A549 (cell line): ENCODE data around the gene SNX19. TPM values are rescaled to one million over a fixed set of nuclear protein-coding genes. Genes with fewer than 3 reads are reported as not detected.

Experiments
- ATAC-seq, 2 experiments: fragments of 200-7000 bp in 1 of 2; fragments of >200 bp in 1 of 2; cut with Nextera tagmentation in 1 of 2; cut with Tn5 transposase in 1 of 2; 3 replicates each; pipeline versions ENCODE4 v1.8.0 to v1.9.1; 2018 to 2020; ENCODE audit warnings: mild to moderate bottlenecking in 1 of 2, moderate library complexity in 1 of 2
- CTCF ChIA-PET: fragments of 300-600 bp; sonication (Branson Sonifier 250); formaldehyde crosslinking; extraction: SDS; loops from one replicate; lab custom pipeline; 2021; ENCODE audit warnings: antibody characterized with exemption, inconsistent platforms; lab: Yijun Ruan, JAX
- POLR2A ChIA-PET: fragments of 350-600 bp; formaldehyde crosslinking; extraction: SDS; loops from one replicate; lab custom pipeline; 2021; ENCODE audit warnings: antibody characterized with exemption, inconsistent platforms; lab: Yijun Ruan, JAX
- DNase-seq, 2 experiments: peaks; one replicate each; pipeline versions ENCODE4 v3.0.0 to v3.0.0-alpha.2; 2011 to 2016; ENCODE audit warnings: low read depth in 1 of 2, low spot score in 1 of 2
- FAIRE-seq: peaks from 2 replicates; lab custom pipeline; 2011; peaks lifted over from hg19 to GRCh38; lab: Jason Lieb, UNC
- H3K27ac ChIP-seq, 2 experiments: fragments of >200 bp; sonication (Bioruptor Twin); formaldehyde crosslinking; 3 replicates each; pipeline ENCODE4 v1.5.1; 2016 to 2017
- H3K4me1 ChIP-seq: fragments of >200 bp; sonication (Bioruptor Twin); formaldehyde crosslinking; 3 replicates; pipeline ENCODE4 v1.6.1; 2016
- H3K4me2 ChIP-seq: fragments of >200 bp; sonication (Bioruptor Twin); formaldehyde crosslinking; 3 replicates; pipeline ENCODE4 v1.6.1; 2016
- H3K4me3 ChIP-seq: fragments of >200 bp; sonication (Bioruptor Twin); formaldehyde crosslinking; 3 replicates; pipeline ENCODE4 v1.5.1; 2016
- H3K9me3 ChIP-seq: fragments of >200 bp; sonication (Bioruptor Twin); formaldehyde crosslinking; 3 replicates; pipeline ENCODE4 v1.6.1; 2016
- CBX8 ChIP-seq: fragments of 200-600 bp; sonication (generic); IDR thresholded peaks from 2 replicates; pipeline ENCODE4 v1.6.1; 2016
- CHD2 ChIP-seq: fragments of 150-350 bp; IDR thresholded peaks from 2 replicates; pipeline ENCODE4 v1.6.1; 2014; ENCODE audit warnings: low read length; ENCODE audit not compliant: partially characterized antibody
- EHF ChIP-seq: fragments of 250-450 bp; sonication (Bioruptor Pico); IDR thresholded peaks from 2 replicates; pipeline ENCODE4 v1.5.0; 2020; ENCODE audit warnings: mild to moderate bottlenecking
- ESRRA ChIP-seq: fragments of 150-350 bp; IDR thresholded peaks from 2 replicates; pipeline ENCODE4 v1.6.1; 2014; ENCODE audit warnings: mild to moderate bottlenecking, low read length, borderline replicate concordance
- GATA3 ChIP-seq: IDR thresholded peaks from 2 replicates; pipeline ENCODE4 v1.6.1; 2012; ENCODE audit warnings: borderline replicate concordance
- JUN ChIP-seq, 2 experiments: fragments of >200 bp; sonication (Bioruptor Twin); formaldehyde crosslinking; IDR thresholded peaks; 2 replicates in 1 of 2; 3 replicates in 1 of 2; pipeline ENCODE4 v1.6.1; 2016 to 2017
- JUNB ChIP-seq: fragments of >200 bp; sonication (Bioruptor Twin); formaldehyde crosslinking; IDR thresholded peaks from 2 replicates; pipeline ENCODE4 v1.6.1; 2016
- KDM5A ChIP-seq: fragments of 200-600 bp; sonication (generic); IDR thresholded peaks from 2 replicates; pipeline ENCODE4 v1.6.1; 2016; ENCODE audit warnings: antibody characterized with exemption, mild to moderate bottlenecking
- NFE2L2 ChIP-seq: fragments of 150-350 bp; conservative IDR thresholded peaks from 2 replicates; pipeline ENCODE4 v1.6.1; 2014; ENCODE audit warnings: low read length
- NPAS2 ChIP-seq: fragments of 250-450 bp; sonication (Bioruptor Pico); IDR thresholded peaks from 2 replicates; pipeline ENCODE4 v1.8.0; 2022; ENCODE audit warnings: mild to moderate bottlenecking, moderate library complexity, borderline replicate concordance
- NR3C1 ChIP-seq: fragments of >200 bp; sonication (Bioruptor Twin); formaldehyde crosslinking; IDR thresholded peaks from 3 replicates; pipeline ENCODE4 v1.6.1; 2017
- POLR2A ChIP-seq: IDR thresholded peaks from 2 replicates; pipeline ENCODE4 v1.6.1; 2012; ENCODE audit warnings: mild to moderate bottlenecking, low read length
- POLR2AphosphoS2 ChIP-seq: conservative IDR thresholded peaks from 2 replicates; pipeline ENCODE4 v1.6.1; 2012; ENCODE audit warnings: low read length, improper control_type of control experiment, inconsistent platforms
- RARB ChIP-seq: fragments of 250-450 bp; sonication (Bioruptor Pico); IDR thresholded peaks from 2 replicates; pipeline ENCODE4 v1.8.0; 2021; ENCODE audit warnings: mild to moderate bottlenecking, moderate library complexity
- RCOR1 ChIP-seq: fragments of 150-350 bp; IDR thresholded peaks from 2 replicates; pipeline ENCODE4 v1.6.1; 2014; ENCODE audit warnings: antibody characterized with exemption, low read length, low read depth
- RFX5 ChIP-seq: fragments of 450-650 bp; IDR thresholded peaks from 2 replicates; pipeline ENCODE4 v1.7.1; 2014; ENCODE audit warnings: antibody characterized with exemption, mild to moderate bottlenecking, moderate library complexity
- SMC3 ChIP-seq: fragments of >200 bp; sonication (Bioruptor Twin); formaldehyde crosslinking; IDR thresholded peaks from 3 replicates; pipeline ENCODE4 v1.6.1; 2018; ENCODE audit warnings: inconsistent platforms
- SREBF2 ChIP-seq: fragments of 450-650 bp; IDR thresholded peaks from 2 replicates; pipeline ENCODE4 v1.6.1; 2014; ENCODE audit warnings: mild to moderate bottlenecking, moderate library complexity
- ZC3H11A ChIP-seq: fragments of 450-650 bp; IDR thresholded peaks from 2 replicates; pipeline ENCODE4 v1.6.1; 2014; ENCODE audit warnings: antibody characterized with exemption, mild to moderate bottlenecking
- ZFP36 ChIP-seq: fragments of 450-650 bp; IDR thresholded peaks from 2 replicates; pipeline ENCODE4 v1.6.1; 2014; ENCODE audit warnings: borderline replicate concordance; ENCODE audit not compliant: partially characterized antibody
- ZNF302 ChIP-seq: fragments of 250-450 bp; sonication (Bioruptor Pico); IDR thresholded peaks from 2 replicates; pipeline ENCODE4 v1.9.0; 2021; ENCODE audit warnings: inconsistent platforms, mild to moderate bottlenecking, moderate library complexity
- WGBS: methylation state at CpG from one replicate; pipeline ENCODE4 v1.1.6; 2017; ENCODE audit errors: missing lambda C conversion rate; 5-methylcytosine and 5-hydroxymethylcytosine counted together
- polyA plus RNA-seq, 4 experiments: library from polyadenylated mRNA; depleted of rRNA in 3 of 4; stranded (reverse); fragments of >200 nt; fragmentation: RNase III in 1 of 4; extraction: RNeasy Plus Mini Kit Qiagen cat#74134 plus additional on column Dnase treatment in 1 of 4; gene quantifications; 2 replicates in 3 of 4; 3 replicates in 1 of 4; pipeline ENCODE4 v1.2.3, GENCODE V29; 2011 to 2017
- TF ChIP-seq, protein P1 (sequence below): fragments of 450-650 bp; IDR thresholded peaks from 2 replicates; pipeline ENCODE4 v1.6.1; 2014; ENCODE audit warnings: antibody characterized with exemption
- TF ChIP-seq, protein P2 (sequence below): fragments of 250-450 bp; sonication (Bioruptor Pico); IDR thresholded peaks from 2 replicates; pipeline ENCODE4 v1.5.0; 2021; ENCODE audit warnings: mild to moderate bottlenecking, moderate library complexity, borderline replicate concordance
- TF ChIP-seq, protein P3 (sequence below): fragments of >200 bp; sonication (Bioruptor Twin); formaldehyde crosslinking; IDR thresholded peaks from 3 replicates; pipeline ENCODE4 v1.5.1; 2016
- TF ChIP-seq, protein P4 (sequence below): fragments of 200-600 bp; sonication (generic); IDR thresholded peaks from 2 replicates; pipeline ENCODE4 v1.6.1; 2016; ENCODE audit warnings: antibody characterized with exemption, mild to moderate bottlenecking, moderate library complexity

SNX19 gene
- polyA plus RNA-seq, 2 of the 4 experiments (the other 2 are of a cell fraction): 13.4 to 26.7 TPM

DNA sequence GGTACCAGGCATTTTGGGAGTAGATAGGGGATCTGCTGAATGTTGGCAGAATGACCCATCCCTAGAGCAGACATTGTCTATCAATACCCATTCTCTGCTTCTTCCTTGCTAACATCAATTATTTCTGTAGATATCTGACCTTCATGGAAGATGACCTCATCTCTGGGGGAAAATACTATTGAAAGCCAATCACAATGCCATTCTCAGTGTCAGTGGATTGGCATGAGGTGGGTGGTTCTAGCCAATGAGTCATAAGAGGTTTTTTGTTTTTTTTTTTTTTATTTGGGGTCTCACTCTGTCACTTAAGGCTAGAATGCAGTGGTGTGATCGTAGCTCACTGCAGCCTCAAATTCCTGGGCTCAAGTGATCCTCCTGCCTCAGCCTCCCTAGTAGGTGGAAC is 42.5 kb downstream of the SNX19 start:
- WGBS: 92% methylated on average over 1 of the region's 1 CpG
- Histone ChIP-seq H3K9me3 (no peaks in the 10 kb centered on the region), H3K4me2 (no peak overlapping the region), H3K27ac (no peak overlapping the region), H3K4me1 (no peaks in the 10 kb centered on the region), H3K4me3 (no peak overlapping the region)
- CTCF ChIA-PET: interaction anchor here (0.7 to 29.8 kb wide), 3 partner anchors 12 to 438 kb away, joined by 3 to 732 read pairs (median 16); partner anchors contain the start of genes ADAMTS15 and ADAMTS8
- DNase-seq (no peak), ATAC-seq (no peak), FAIRE-seq (no peak)
- POLR2A ChIA-PET: no interaction called here
- TF ChIP-seq, protein P1, sequence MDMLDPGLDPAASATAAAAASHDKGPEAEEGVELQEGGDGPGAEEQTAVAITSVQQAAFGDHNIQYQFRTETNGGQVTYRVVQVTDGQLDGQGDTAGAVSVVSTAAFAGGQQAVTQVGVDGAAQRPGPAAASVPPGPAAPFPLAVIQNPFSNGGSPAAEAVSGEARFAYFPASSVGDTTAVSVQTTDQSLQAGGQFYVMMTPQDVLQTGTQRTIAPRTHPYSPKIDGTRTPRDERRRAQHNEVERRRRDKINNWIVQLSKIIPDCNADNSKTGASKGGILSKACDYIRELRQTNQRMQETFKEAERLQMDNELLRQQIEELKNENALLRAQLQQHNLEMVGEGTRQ: no peak
- TF ChIP-seq SMC3: no peak
- TF ChIP-seq, protein P2, sequence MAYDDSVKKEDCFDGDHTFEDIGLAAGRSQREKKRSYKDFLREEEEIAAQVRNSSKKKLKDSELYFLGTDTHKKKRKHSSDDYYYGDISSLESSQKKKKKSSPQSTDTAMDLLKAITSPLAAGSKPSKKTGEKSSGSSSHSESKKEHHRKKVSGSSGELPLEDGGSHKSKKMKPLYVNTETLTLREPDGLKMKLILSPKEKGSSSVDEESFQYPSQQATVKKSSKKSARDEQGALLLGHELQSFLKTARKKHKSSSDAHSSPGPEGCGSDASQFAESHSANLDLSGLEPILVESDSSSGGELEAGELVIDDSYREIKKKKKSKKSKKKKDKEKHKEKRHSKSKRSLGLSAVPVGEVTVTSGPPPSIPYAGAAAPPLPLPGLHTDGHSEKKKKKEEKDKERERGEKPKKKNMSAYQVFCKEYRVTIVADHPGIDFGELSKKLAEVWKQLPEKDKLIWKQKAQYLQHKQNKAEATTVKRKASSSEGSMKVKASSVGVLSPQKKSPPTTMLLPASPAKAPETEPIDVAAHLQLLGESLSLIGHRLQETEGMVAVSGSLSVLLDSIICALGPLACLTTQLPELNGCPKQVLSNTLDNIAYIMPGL: no peak

DNA sequence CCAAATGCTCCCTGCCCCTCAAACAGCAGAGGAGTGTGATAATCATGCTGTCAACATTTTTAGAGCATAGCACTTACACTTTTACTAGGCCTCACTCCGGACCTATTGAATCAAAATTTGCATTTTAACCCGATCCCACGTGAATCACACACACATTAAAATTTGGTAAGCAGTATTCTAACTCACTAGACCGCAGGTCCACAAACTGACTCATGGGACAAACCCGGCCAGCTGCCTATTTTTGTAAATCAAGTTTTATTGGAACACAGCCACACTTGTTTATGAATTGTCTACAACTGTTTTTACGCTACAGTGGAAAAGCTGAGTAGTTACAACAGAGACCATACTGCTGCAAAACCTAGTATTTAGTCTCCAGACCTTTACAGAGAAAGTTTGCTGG is 43.3 kb downstream of the SNX19 start:
- WGBS: 90% methylated on average over 6 of the region's 6 CpGs
- no peak for ATAC-seq
- FAIRE-seq: no peak
- POLR2A ChIA-PET: no interaction called here
- DNase-seq: no peak
- Histone ChIP-seq H3K4me3 (no peak overlapping the region), H3K4me1 (no peaks in the 10 kb centered on the region), H3K9me3 (no peaks in the 10 kb centered on the region), H3K4me2 (no peak overlapping the region), H3K27ac (no peak overlapping the region)
- TF ChIP-seq GATA3: no peak
- TF ChIP-seq, protein P3, sequence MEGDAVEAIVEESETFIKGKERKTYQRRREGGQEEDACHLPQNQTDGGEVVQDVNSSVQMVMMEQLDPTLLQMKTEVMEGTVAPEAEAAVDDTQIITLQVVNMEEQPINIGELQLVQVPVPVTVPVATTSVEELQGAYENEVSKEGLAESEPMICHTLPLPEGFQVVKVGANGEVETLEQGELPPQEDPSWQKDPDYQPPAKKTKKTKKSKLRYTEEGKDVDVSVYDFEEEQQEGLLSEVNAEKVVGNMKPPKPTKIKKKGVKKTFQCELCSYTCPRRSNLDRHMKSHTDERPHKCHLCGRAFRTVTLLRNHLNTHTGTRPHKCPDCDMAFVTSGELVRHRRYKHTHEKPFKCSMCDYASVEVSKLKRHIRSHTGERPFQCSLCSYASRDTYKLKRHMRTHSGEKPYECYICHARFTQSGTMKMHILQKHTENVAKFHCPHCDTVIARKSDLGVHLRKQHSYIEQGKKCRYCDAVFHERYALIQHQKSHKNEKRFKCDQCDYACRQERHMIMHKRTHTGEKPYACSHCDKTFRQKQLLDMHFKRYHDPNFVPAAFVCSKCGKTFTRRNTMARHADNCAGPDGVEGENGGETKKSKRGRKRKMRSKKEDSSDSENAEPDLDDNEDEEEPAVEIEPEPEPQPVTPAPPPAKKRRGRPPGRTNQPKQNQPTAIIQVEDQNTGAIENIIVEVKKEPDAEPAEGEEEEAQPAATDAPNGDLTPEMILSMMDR: no peak
- TF ChIP-seq ZNF302 (CRISPR knock-in tag): no peak
- TF ChIP-seq CHD2: no peak
- no peak for TF ChIP-seq EHF (CRISPR knock-in tag)
- TF ChIP-seq NR3C1: no peak
- no peak for TF ChIP-seq CBX8
- TF ChIP-seq JUN (IDR thresholded peaks at IDR 0.05): no peak
- no peak for TF ChIP-seq JUNB
- no peak for TF ChIP-seq RCOR1
- CTCF ChIA-PET: interaction anchor here (2.4 to 29.8 kb wide), 2 partner anchors 11 to 437 kb away, joined by 16 to 732 read pairs; partner anchors contain the start of genes ADAMTS15 and ADAMTS8

DNA sequence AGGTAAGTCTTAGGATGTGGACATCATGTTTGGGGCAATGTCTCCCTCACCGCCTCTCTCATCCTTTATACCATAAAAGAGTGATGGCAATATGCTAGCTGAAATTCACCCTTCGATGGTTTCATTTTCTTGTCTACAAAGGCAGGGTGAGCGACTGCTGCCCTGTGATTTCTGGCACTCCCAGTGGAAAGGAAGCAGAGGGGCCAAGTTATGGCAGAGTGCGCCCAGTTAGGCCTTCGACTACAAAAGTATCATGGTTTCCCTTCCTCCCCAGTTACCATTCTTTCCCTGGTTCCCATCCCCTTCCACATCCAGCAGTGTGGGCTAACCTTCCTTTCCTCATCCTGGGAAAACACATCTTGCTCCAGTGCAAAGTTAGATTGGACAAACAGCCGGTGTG is 43.8 kb downstream of the SNX19 start:
- ChIA-PET CTCF (interaction anchor here (0.9 to 29.8 kb wide), 5 partner anchors 10 to 483 kb away, joined by 3 to 732 read pairs (median 16); partner anchors contain the start of genes ADAMTS15 and ADAMTS8), POLR2A (no interaction called here)
- no peak for ATAC-seq
- TF ChIP-seq ZC3H11A (no peak), ESRRA (no peak), NPAS2 (CRISPR knock-in tag) (no peak), GATA3 (no peak), KDM5A (no peak), SMC3 (no peak), JUN (IDR thresholded peaks at IDR 0.05) (no peak), POLR2A (no peak), ZNF302 (CRISPR knock-in tag) (no peak), ZFP36 (no peak), RARB (CRISPR knock-in tag) (no peak), CBX8 (no peak), POLR2AphosphoS2 (no peak), SREBF2 (no peak), RFX5 (no peak), NFE2L2 (no peak)
- TF ChIP-seq, protein P4, sequence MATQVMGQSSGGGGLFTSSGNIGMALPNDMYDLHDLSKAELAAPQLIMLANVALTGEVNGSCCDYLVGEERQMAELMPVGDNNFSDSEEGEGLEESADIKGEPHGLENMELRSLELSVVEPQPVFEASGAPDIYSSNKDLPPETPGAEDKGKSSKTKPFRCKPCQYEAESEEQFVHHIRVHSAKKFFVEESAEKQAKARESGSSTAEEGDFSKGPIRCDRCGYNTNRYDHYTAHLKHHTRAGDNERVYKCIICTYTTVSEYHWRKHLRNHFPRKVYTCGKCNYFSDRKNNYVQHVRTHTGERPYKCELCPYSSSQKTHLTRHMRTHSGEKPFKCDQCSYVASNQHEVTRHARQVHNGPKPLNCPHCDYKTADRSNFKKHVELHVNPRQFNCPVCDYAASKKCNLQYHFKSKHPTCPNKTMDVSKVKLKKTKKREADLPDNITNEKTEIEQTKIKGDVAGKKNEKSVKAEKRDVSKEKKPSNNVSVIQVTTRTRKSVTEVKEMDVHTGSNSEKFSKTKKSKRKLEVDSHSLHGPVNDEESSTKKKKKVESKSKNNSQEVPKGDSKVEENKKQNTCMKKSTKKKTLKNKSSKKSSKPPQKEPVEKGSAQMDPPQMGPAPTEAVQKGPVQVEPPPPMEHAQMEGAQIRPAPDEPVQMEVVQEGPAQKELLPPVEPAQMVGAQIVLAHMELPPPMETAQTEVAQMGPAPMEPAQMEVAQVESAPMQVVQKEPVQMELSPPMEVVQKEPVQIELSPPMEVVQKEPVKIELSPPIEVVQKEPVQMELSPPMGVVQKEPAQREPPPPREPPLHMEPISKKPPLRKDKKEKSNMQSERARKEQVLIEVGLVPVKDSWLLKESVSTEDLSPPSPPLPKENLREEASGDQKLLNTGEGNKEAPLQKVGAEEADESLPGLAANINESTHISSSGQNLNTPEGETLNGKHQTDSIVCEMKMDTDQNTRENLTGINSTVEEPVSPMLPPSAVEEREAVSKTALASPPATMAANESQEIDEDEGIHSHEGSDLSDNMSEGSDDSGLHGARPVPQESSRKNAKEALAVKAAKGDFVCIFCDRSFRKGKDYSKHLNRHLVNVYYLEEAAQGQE: no peak
- TF ChIP-seq, protein P1: no peak

More for the DNA sequence above, 43.8 kb downstream of the SNX19 start:
- Histone ChIP-seq H3K4me3 (no peak overlapping the region), H3K27ac (no peak overlapping the region), H3K9me3 (no peaks in the 10 kb centered on the region), H3K4me2 (no peak overlapping the region), H3K4me1 (no peaks in the 10 kb centered on the region)
- WGBS: 73% methylated on average over 5 of the region's 6 CpGs
- DNase-seq (no peak), FAIRE-seq (no peak)
